Endothelial cell of umbilical vein (primary cell): ENCODE measurements around the gene AHSA1. TPM values are rescaled to one million over a fixed set of nuclear protein-coding genes. Genes with fewer than 3 reads are reported as not detected.

Experiments used
- BruUV-seq: library from RNA; stranded (reverse); fragments of 400-500 nt; replicated peaks from 2 replicates; lab custom pipeline; 2021; lab: Mats Ljungman, UMichigan
- CTCF ChIA-PET: fragments of 300-600, 350-600 bp; sonication (Branson Sonifier 250); formaldehyde crosslinking; loops from one replicate; lab custom pipeline; 2021; ENCODE audit warnings: antibody characterized with exemption, inconsistent platforms; lab: Charles Lee
- POLR2A ChIA-PET: fragments of 300-600, 350-600 bp; sonication (Branson Sonifier 250); formaldehyde crosslinking; loops from one replicate; lab custom pipeline; 2021; ENCODE audit warnings: antibody characterized with exemption, inconsistent platforms; lab: Charles Lee
- DNase-seq: peaks from one replicate; pipeline ENCODE4 v3.0.0-alpha.2; 2011; ENCODE audit warnings: low read depth, low spot score
- FAIRE-seq: peaks from 2 replicates; lab custom pipeline; 2011; peaks lifted over from hg19 to GRCh38; lab: Jason Lieb, UNC
- H2AFZ ChIP-seq: 2 replicates; pipeline ENCODE4 v1.6.0; 2012; ENCODE audit warnings: low read depth, low read length, control low read depth, inconsistent platforms
- H3K27ac ChIP-seq: 2 replicates; pipeline ENCODE4 v1.5.1; 2011; ENCODE audit warnings: low read depth, mild to moderate bottlenecking, control low read depth, low read length, moderate library complexity; ENCODE audit not compliant: insufficient read depth
- H3K27me3 ChIP-seq, 2 experiments: 2 replicates each; pipeline versions ENCODE4 v1.6.0 to v1.6.1; 2011; ENCODE audit warnings: low read length in 2 of 2, mixed read lengths in 1 of 2; ENCODE audit not compliant: control insufficient read depth in 2 of 2, insufficient read depth in 2 of 2
- H3K36me3 ChIP-seq, 2 experiments: 2 replicates in 1 of 2; 3 replicates in 1 of 2; pipeline ENCODE4 v1.5.1; 2011; ENCODE audit warnings: low read length in 2 of 2, mild to moderate bottlenecking in 1 of 2, moderate library complexity in 1 of 2; ENCODE audit not compliant: control insufficient read depth in 2 of 2, insufficient read depth in 2 of 2; ENCODE audit errors: extremely low read depth in 1 of 2
- H3K4me1 ChIP-seq: 3 replicates; pipeline ENCODE4 v1.5.1; 2011; ENCODE audit warnings: mild to moderate bottlenecking, low read length; ENCODE audit not compliant: control insufficient read depth, insufficient read depth; ENCODE audit errors: extremely low read depth
- H3K4me2 ChIP-seq: 2 replicates; pipeline ENCODE4 v1.6.1; 2011; ENCODE audit warnings: low read length, control low read depth, mixed read lengths; ENCODE audit not compliant: insufficient read depth
- H3K4me3 ChIP-seq, 3 experiments: fragments of 200-600 bp in 1 of 3; sonication (generic), shearing (Covaris generic) in 1 of 3; replicated peaks in 1 of 3; 2 replicates each; pipeline ENCODE4 v1.5.1; 2011 to 2016; ENCODE audit warnings: control low read depth in 3 of 3, low read length in 3 of 3, mild to moderate bottlenecking in 2 of 3, inconsistent platforms in 1 of 3, low read depth in 1 of 3, moderate library complexity in 1 of 3; ENCODE audit not compliant: insufficient read depth in 1 of 3
- H3K79me2 ChIP-seq: 2 replicates; pipeline ENCODE4 v1.6.0; 2012; ENCODE audit warnings: low read length, inconsistent platforms; ENCODE audit not compliant: control insufficient read depth, insufficient read depth
- H3K9ac ChIP-seq: replicated peaks from 2 replicates; pipeline ENCODE3; 2011; ENCODE audit warnings: low read length, control low read depth; ENCODE audit not compliant: insufficient read depth; ENCODE audit errors: extremely low read depth
- H3K9me1 ChIP-seq: replicated peaks from 3 replicates; pipeline ENCODE4 v1.6.0; 2011; ENCODE audit warnings: mild to moderate bottlenecking, low read length; ENCODE audit not compliant: control insufficient read depth, insufficient read depth; ENCODE audit errors: extremely low read depth
- H3K9me3 ChIP-seq: replicated peaks from 2 replicates; pipeline ENCODE4 v1.5.1; 2012; ENCODE audit warnings: low read length, inconsistent platforms; ENCODE audit not compliant: control insufficient read depth, insufficient read depth
- H4K20me1 ChIP-seq: replicated peaks from 2 replicates; pipeline ENCODE3; 2011; ENCODE audit warnings: mild to moderate bottlenecking, low read length; ENCODE audit not compliant: control insufficient read depth, insufficient read depth; ENCODE audit errors: extremely low read depth
- FOS ChIP-seq: IDR thresholded peaks from 2 replicates; pipeline ENCODE4 v1.6.1; 2011; ENCODE audit warnings: mild to moderate bottlenecking, low read length, moderate library complexity, borderline replicate concordance; ENCODE audit not compliant: insufficient read depth
- GATA2 ChIP-seq: IDR thresholded peaks from 2 replicates; pipeline ENCODE4 v1.7.0; 2011; ENCODE audit warnings: low read depth, mild to moderate bottlenecking, moderate library complexity, mixed read lengths, low read length; ENCODE audit not compliant: insufficient read length, insufficient read depth
- POLR2A ChIP-seq: IDR thresholded peaks from 2 replicates; pipeline ENCODE4 v1.6.1; 2012; ENCODE audit warnings: low read depth, mild to moderate bottlenecking, control low read depth, low read length
- dilution Hi-C: fragments of 300-500 bp; cut with MboI; formaldehyde crosslinking; loops from one replicate; pipeline ENCODE4 v1.15.0; 2019; ENCODE audit warnings: low sequenced_read_pairs; ENCODE audit not compliant: extremely low pct_ligation_motif_present
- intact Hi-C: fragments of 100-400 bp; cut with micrococcal nuclease; formaldehyde crosslinking; loops from one replicate; pipeline ENCODE4 v1.10.0; 2022
- polyA plus RNA-seq, 4 experiments: library from polyadenylated mRNA; depleted of rRNA in 3 of 4; stranded (reverse) in 3 of 4; unstranded in 1 of 4; fragments of >200 nt; gene quantifications; 2 replicates each; pipeline versions ENCODE4 v1.2.1 to v1.2.3, GENCODE V29; 2011 to 2012; ENCODE audit warnings: missing spikeins in 1 of 4
- total RNA-seq: library from RNA; stranded (reverse); gene quantifications from 2 replicates; pipeline ENCODE4 v1.2.3, GENCODE V29; 2021
- TF ChIP-seq, protein P1 (sequence below): IDR thresholded peaks from 2 replicates; pipeline ENCODE4 v1.6.1; 2011; ENCODE audit not compliant: insufficient read depth, insufficient read length
- TF ChIP-seq, protein P2 (sequence below), 2 donors: IDR thresholded peaks; 1 replicate in 1 of 2; 2 replicates in 1 of 2; pipeline ENCODE4 v1.5.1; 2011; ENCODE audit warnings: low read length in 2 of 2, mild to moderate bottlenecking in 2 of 2, moderate library complexity in 2 of 2, control low read depth in 1 of 2, inconsistent platforms in 1 of 2, low read depth in 1 of 2; ENCODE audit not compliant: insufficient read depth in 1 of 2; ENCODE audit errors: extremely low read depth in 1 of 2

AHSA1 gene
- total and polyA plus RNA-seq, 2 donors (not counting 3 experiments of a cell fraction or from before 2014, with no cell fraction given), result 122 to 166 TPM

DNA sequence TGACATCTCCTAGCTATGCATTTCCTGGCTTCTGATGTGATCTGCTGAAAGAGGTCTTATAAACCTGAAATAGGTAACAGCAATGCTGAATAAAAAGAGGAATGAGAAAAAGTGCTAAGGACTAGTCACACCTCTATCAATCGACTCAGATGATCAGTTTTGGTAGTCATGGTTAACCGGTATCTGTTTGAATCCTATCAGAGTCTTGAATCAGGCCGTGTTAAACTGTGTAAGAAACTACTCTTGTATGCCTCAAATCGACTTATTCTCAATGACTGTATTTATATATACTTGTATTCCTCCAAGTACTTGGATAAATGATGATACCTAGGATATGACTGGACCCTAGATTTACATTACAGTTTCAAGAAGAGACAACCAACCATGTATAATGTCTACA lies 51.5 kb downstream of the AHSA1 start:
- Histone ChIP-seq H3K27me3 (no peaks in the 10 kb centered on the region), H2AFZ (no peak overlapping the region), H3K4me3 (no peak overlapping the region), H3K9me3 (no peaks in the 10 kb centered on the region), H3K27ac (no peak overlapping the region), H3K4me1 (no peaks in the 10 kb centered on the region), H4K20me1 (no peaks in the 10 kb centered on the region), H3K9me1 (no peaks in the 10 kb centered on the region), H3K79me2 (no peaks in the 10 kb centered on the region), H3K9ac (no peak overlapping the region), H3K4me2 (no peak overlapping the region), H3K36me3 (peaks cover 12 to 22% of the 10 kb centered on the region in 2 experiments)
- FAIRE-seq (no peak), DNase-seq (no peak)
- no TSS peak for BruUV-seq
- dilution Hi-C loops, result no loop called here
- POLR2A ChIA-PET, result no interaction called here
- CTCF ChIA-PET, result interaction anchor here (1.2 to 1.8 kb wide), 2 partner anchors 9 to 1057 kb away, joined by 3 to 5 read pairs; no protein-coding TSS in a partner anchor
- intact Hi-C loops, result no loop called here
- TF ChIP-seq POLR2A, result no peak
- TF ChIP-seq GATA2, result no peak
- TF ChIP-seq FOS, result no peak
- TF ChIP-seq, protein P1, sequence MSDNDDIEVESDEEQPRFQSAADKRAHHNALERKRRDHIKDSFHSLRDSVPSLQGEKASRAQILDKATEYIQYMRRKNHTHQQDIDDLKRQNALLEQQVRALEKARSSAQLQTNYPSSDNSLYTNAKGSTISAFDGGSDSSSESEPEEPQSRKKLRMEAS, result no peak
- TF ChIP-seq, protein P2, sequence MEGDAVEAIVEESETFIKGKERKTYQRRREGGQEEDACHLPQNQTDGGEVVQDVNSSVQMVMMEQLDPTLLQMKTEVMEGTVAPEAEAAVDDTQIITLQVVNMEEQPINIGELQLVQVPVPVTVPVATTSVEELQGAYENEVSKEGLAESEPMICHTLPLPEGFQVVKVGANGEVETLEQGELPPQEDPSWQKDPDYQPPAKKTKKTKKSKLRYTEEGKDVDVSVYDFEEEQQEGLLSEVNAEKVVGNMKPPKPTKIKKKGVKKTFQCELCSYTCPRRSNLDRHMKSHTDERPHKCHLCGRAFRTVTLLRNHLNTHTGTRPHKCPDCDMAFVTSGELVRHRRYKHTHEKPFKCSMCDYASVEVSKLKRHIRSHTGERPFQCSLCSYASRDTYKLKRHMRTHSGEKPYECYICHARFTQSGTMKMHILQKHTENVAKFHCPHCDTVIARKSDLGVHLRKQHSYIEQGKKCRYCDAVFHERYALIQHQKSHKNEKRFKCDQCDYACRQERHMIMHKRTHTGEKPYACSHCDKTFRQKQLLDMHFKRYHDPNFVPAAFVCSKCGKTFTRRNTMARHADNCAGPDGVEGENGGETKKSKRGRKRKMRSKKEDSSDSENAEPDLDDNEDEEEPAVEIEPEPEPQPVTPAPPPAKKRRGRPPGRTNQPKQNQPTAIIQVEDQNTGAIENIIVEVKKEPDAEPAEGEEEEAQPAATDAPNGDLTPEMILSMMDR (IDR thresholded peaks at IDR 0.05; ENCODE audit: extremely low read depth in 1 of 2, insufficient read depth in 1 of 2, low read depth in 1 of 2, low read length in 2 of 2), result no peak
